A673 (cell line): ENCODE results near the gene CELSR3.

Experiments used
- EZH2 ChIP-seq: fragments of 200-600 bp; sonication (generic); IDR thresholded peaks from 2 replicates; pipeline ENCODE4 v1.6.1; 2017; ENCODE audit warnings: borderline replicate concordance, low read depth, mild to moderate bottlenecking, mixed read lengths, antibody characterized with exemption, low read length; ENCODE audit not compliant: poor library complexity, severe bottlenecking
- TF ChIP-seq, protein P1 (sequence below): fragments of 300-800, 200-600 bp; sonication (generic); conservative IDR thresholded peaks from 2 replicates; pipeline ENCODE4 v1.5.1; 2017; ENCODE audit warnings: low read depth, mild to moderate bottlenecking, antibody characterized with exemption, low read length, moderate library complexity, mixed read lengths

DNA sequence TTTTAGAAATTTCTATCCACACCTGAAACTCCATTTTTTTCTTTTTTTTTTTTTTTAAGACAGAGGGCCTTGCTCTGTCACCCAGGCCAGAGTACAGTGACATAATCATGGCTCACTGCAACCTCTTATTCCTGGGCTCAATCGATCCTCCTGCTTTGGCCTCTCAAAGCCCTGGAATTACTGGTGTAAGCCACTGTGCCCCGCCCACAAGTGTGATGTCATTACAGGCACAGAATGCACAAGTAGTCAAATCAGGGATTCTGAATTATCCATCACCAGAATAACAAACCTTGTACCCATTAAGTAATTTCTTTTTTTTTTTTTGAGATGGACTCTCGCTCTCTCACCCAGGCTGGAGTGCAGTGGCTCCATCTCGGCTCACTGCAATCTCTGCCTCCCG, 55.2 kb downstream of the CELSR3 start:
- TF ChIP-seq, protein P1, sequence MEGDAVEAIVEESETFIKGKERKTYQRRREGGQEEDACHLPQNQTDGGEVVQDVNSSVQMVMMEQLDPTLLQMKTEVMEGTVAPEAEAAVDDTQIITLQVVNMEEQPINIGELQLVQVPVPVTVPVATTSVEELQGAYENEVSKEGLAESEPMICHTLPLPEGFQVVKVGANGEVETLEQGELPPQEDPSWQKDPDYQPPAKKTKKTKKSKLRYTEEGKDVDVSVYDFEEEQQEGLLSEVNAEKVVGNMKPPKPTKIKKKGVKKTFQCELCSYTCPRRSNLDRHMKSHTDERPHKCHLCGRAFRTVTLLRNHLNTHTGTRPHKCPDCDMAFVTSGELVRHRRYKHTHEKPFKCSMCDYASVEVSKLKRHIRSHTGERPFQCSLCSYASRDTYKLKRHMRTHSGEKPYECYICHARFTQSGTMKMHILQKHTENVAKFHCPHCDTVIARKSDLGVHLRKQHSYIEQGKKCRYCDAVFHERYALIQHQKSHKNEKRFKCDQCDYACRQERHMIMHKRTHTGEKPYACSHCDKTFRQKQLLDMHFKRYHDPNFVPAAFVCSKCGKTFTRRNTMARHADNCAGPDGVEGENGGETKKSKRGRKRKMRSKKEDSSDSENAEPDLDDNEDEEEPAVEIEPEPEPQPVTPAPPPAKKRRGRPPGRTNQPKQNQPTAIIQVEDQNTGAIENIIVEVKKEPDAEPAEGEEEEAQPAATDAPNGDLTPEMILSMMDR: no peak
- no peak for TF ChIP-seq EZH2
